GM19395 (cell line): Measurements from ENCODE around the gene ZNF460.

Experiments
- ATAC-seq: cut with Tn5 transposase; IDR thresholded peaks from one replicate; pipeline ENCODE4 v1.9.1; 2021; ENCODE audit warnings: mild to moderate bottlenecking, moderate library complexity; ENCODE audit not compliant: unreplicated experiment

Gene ZNF460

GRCh38 chr19:57279418-57280164 lies 694 bp upstream of the ZNF460 start:
- ATAC-seq: peak; percentile 75

- no peak for ATAC-seq
Observed at GRCh38 chr19:57280962-57281400, 696 bp downstream of the ZNF460 start.

- no peak for ATAC-seq
Observed at GRCh38 chr19:57282011-57282643, 1.8 kb downstream of the ZNF460 start.

DNA sequence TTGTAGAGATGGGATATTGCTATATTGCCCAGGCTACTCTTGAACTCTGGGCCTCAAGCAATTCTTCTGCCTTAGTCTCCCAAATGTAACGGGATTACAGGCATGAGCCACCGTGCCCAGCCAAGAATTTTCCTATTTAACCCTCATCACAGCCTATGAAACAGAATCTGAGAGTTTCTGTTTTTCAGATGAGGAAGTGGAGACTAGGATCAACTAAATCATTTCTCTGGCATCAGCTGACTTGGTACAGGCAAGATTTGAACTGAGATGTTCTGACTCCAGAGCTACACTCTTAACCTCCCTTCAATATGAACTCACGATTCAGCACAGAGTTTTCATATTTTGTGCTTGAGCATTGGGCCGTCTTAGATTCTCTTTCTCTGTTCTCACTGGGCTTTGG lies 8.1 kb downstream of the ZNF460 start:
- no peak for ATAC-seq

GRCh38 chr19:57290970-57291369 lies 10.7 kb downstream of the ZNF460 start:
- ATAC-seq: no peak

DNA sequence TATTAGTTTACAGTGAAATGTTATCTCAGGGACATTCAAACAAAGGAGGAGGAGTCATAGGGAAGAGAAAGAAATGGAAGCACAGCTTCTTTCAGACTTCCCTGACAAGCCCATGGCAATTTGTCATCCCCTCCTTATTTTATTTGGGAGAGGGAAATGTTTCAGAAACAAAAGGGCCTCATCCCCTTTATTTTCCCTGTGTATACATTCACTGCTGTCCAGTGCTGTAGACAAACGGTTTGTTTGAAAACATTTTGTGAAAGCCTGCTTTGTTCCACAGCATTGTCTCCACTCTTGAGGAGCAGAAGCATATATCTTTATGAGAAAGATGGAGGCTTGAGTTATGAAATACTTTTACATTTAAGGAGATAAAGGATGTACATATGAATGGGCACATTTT lies 12.3 kb downstream of the ZNF460 start:
- ATAC-seq: no peak

- ATAC-seq: no peak
Observed at GRCh38 chr19:57293719-57294118, 13.4 kb downstream of the ZNF460 start.

DNA sequence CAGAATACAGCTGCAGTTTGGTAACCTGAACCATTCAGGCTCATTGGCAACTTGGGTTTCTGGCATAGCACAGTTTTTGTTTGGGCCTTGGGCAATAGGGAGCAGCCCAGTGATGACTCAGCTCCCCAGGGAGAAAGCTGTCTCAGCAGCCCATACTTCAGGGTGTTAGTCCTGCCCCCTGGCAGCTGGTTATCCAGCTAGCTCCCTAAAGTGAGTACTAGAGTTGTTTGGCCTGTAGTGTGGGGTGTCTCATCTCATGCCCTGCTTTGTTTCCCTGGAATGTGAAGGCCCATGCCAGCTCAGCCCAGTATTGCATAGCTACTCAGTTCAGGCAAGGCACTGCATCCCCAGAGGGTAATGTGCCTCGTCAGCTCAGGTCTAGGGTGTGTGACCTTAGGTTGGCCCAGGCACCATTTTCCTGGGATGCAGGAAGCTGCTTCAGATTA lies 21.8 kb downstream of the ZNF460 start:
- ATAC-seq: no peak

DNA sequence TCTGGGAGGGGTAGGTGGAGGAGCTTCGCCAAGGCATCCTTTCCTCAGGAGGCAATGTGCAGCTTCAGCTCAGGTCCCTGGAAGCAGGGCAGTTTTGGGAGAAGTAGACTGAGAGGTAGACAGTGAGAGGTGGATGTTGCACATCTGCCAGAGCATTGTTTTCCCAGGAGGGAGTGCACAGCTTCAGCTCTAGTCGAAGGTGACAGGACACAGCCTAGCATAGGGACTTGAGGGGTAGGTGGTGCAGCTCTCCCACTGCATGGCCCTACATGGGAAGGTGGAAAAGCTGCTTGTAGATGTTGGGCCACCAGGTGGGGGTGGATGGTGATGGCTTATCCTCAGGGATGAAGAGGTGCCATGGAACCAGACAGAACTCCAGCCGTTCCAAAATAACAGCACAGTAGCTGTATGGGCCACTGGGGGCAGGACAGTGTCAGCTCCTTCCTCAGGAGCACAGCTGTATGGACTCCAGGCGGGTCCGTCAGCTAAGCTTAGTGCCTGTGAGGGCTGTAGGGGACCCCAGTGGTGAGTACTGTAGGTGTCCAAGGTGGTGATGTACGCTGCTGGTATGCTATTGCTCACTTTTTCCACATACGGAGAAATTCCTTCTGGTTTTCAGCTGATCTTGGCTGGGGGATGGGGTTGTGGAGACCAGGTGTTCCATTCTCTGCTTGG lies 22.6 kb downstream of the ZNF460 start:
- no peak for ATAC-seq

DNA sequence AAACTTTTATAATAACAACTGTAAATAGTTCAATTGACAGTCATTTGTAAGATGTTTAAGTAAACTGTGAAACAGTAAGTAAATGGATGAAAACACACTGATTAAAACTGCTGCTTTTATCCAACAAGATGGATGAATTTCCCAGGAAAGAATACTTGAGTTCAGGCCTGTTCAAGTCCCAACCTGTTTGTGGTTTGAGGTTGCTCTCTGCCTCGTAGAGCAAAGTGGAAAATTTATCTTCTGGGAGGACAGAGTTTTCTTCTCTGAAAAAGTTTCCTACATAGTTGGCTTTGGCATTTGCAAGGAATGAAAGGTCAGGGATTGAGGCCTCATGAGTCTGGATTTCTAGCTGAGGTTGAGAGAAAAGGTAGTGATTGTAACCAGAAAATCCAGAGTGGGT lies 24.8 kb downstream of the ZNF460 start:
- no peak for ATAC-seq

DNA sequence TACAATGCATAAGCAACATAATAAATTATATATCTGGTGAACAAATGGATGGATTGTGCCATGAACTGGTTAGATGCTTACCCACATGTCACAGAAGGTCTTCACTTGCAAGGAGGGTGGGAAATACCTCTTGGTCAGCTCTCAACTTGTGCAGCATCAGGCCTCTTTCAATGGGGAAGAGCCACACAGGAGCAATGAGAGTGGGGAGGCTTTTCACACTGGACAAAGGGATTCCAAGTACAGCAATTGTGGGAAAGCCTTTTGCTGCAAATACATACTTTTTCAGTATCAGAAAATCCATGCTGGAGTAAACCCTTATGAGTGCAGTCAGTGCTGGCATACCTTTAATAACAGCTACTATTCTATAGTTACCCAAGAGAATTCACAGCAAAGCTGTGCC lies 28.2 kb downstream of the ZNF460 start:
- no peak for ATAC-seq

GRCh38 chr19:57310792-57311191 lies 30.5 kb downstream of the ZNF460 start:
- no peak for ATAC-seq

- no peak for ATAC-seq
Observed at GRCh38 chr19:57314146-57314545, 33.9 kb downstream of the ZNF460 start.

- no peak for ATAC-seq
Observed at GRCh38 chr19:57317503-57317902, 37.2 kb downstream of the ZNF460 start.

DNA sequence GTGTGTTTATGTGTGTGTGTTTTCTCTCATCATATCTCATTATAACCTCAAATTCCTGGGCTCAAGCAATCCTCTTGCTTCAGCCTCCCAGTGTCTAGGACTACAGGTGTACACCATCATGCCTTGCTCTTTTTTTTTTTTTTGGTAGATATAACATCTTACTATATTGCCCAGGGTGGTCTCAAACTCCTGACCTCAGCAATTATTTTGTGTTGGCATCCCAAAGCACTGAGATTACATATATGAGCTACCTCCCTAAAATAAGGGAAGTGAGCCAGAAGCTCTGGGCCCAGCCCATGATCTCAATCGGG lies 39.5 kb downstream of the ZNF460 start:
- no peak for ATAC-seq

DNA sequence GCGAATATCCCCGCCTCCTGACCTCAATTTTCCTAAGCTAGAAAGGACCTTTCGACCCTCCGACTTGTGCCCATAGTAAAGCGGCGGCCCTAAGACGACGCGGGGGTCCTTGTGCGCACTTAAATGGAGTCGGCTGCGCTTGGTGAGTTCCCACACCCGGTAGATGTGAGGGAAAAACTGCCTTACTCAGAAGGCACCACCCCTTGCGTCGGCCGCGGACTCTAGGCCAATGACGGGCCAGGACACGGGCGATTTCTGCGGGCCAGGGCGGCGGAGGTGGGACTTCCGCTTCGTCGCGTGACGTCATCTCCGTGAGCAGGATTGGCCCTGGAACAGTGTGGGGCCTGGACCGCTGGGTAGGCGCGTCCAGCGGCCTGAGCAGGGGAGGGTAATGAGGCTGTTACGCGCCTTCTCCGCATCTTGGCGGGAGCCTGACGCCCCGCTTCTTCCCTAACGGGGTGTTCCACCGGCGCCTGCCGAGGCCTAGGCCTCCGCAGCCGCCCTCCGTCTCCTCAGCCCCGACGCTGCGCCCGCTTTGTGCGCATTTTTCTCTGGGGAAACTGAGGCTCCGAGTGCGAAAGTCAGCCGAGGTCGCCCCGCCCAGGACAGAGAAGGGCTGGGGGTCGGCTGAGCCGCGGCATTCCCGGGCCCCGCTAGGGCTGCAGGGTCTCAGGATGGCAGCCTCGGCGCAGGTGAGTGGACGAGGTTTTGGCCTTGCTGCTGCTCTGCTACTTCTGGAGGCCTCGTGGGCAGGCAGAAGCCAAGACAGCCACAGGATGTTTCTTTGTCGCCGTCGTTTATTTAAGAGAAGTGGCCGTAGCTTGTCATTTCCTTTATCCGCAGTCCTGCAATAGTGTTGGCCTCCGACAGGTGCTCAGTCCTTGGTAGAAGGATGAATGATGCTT lies 40.1 kb downstream of the ZNF460 start, which contains the start of gene ZNF543:
TSS of gene ZNF543 (plus strand) at position 293 of the 905 bp plus-strand sequence. CDS start at position 675, 382 bp downstream.
- ATAC-seq: peak; percentile 93

DNA sequence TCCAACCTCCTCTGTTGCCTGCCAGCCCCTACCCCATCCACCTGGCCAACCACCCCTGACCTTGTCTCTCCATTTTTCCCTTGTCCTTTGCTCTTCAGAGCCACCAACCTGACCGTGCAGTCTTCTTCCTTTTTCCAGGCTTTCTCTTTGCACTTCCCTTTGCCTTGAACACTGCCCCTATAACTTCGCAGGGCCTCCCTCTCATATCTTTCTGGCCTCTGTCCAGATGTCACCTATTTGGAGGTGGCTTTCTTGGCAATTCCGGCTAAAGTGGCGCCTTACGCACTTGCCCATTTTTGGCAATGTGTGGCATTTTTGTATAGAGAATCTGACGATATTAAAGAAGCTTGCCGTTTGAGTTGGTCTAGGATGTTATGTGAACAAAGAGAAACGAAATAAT lies 40.8 kb downstream of the ZNF460 start:
- no peak for ATAC-seq

DNA sequence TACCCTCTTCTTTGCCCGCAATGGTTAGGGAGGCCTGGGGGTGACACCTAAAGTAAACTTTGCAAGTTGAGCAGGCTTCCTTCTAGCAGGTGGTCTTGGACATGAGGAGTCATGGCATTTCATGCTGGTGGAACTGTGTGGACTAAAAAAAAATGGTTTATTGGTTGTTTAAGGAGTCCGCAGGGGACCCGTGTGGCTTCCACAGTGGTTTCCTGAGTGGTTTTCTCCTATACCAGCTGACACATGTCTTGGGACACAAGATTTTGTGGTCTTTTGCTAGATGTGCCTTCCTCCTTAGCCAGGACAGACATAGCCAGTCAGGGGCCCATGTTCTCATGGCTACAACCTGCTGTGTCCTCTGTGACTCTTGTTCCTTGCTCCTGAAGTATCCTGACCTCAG lies 41.5 kb downstream of the ZNF460 start:
- no peak for ATAC-seq

DNA sequence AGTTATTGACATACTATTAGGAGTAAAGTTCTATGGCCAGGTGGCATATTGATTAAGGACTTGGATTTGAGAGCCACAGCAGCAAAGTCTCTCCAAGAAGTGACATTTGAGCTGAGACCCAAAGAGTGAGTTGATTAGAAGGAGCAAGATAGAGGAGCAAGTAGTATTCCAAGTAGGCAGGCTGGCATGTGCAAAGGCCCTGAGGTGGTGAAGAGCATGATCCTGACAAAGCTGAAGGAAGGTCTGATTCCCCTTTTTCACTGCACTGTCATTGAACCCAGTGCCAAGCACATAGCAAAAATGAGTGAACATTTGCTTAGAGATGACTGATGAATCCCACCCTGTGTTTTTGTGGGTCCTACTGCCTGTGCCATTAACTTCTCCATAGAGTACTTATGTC lies 44.7 kb downstream of the ZNF460 start:
- ATAC-seq: no peak

GRCh38 chr19:57327993-57328392 lies 47.7 kb downstream of the ZNF460 start:
- no peak for ATAC-seq

- ATAC-seq: no peak
Observed at GRCh38 chr19:57334191-57334590, 53.9 kb downstream of the ZNF460 start.
